Measurements from ENCODE around the gene LRRC52.

Gene LRRC52

GRCh38 chr1:165570078-165570477, 26.3 kb downstream of the LRRC52 start:
- TF ChIP-seq, protein P1, sequence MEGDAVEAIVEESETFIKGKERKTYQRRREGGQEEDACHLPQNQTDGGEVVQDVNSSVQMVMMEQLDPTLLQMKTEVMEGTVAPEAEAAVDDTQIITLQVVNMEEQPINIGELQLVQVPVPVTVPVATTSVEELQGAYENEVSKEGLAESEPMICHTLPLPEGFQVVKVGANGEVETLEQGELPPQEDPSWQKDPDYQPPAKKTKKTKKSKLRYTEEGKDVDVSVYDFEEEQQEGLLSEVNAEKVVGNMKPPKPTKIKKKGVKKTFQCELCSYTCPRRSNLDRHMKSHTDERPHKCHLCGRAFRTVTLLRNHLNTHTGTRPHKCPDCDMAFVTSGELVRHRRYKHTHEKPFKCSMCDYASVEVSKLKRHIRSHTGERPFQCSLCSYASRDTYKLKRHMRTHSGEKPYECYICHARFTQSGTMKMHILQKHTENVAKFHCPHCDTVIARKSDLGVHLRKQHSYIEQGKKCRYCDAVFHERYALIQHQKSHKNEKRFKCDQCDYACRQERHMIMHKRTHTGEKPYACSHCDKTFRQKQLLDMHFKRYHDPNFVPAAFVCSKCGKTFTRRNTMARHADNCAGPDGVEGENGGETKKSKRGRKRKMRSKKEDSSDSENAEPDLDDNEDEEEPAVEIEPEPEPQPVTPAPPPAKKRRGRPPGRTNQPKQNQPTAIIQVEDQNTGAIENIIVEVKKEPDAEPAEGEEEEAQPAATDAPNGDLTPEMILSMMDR (conservative IDR thresholded peaks at IDR 0.05; ENCODE audit: low read length): no peak
- DNase-seq (ENCODE audit: low read depth): no peak
- no peak overlapping the region for H3K4me3 ChIP-seq (ENCODE audit: low read length)

DNA sequence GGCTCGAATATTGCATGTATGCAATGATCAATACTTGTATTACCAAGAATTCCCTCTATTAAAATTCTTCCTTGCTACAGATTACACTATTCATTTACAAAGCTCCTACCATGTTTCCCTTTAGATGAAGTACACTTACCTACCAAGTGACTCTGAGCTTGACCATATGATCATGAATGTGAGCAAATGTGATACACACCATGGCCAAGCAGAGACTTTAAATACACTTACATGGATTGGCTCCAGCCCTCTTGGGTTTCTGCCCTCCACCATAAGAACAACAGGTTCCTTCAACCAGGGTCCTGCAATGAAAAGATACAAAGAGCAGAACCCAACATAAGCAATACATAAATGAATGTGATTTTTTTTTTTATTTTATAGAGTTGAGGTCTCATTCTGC, 30.0 kb downstream of the LRRC52 start:
- DNase-seq (ENCODE audit: low read depth): no peak
- H3K4me3 ChIP-seq (ENCODE audit: low read length): no peak overlapping the region
- TF ChIP-seq, protein P1 (conservative IDR thresholded peaks at IDR 0.05; ENCODE audit: low read length): no peak

DNA sequence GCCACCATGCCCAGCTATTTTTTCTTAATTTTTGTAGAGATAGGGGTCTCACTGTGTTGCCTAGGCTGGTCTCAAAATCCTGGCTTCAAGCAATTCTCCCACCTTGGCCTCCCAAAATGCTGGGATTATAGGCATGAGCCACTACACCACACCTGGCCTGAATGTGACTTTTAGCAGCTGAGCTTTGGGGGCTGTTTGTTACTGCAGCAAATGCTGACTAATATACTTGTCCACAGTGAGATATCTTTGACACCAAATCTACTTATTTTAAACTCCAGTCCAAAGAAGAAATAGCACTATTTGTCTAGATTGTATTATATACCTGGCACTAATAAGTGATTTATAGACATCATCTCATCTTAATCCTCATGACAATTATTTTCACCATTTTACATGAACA, 30.5 kb downstream of the LRRC52 start:
- TF ChIP-seq, protein P1 (conservative IDR thresholded peaks at IDR 0.05; ENCODE audit: low read length): no peak
- DNase-seq (ENCODE audit: low read depth): no peak
- H3K4me3 ChIP-seq (ENCODE audit: low read length): no peak overlapping the region

GRCh38 chr1:165575468-165576099, 31.8 kb downstream of the LRRC52 start:
- DNase-seq (ENCODE audit: low read depth): no peak
- H3K4me3 ChIP-seq (ENCODE audit: low read length): no peak overlapping the region
- TF ChIP-seq, protein P1 (conservative IDR thresholded peaks at IDR 0.05; ENCODE audit: low read length): no peak

DNA sequence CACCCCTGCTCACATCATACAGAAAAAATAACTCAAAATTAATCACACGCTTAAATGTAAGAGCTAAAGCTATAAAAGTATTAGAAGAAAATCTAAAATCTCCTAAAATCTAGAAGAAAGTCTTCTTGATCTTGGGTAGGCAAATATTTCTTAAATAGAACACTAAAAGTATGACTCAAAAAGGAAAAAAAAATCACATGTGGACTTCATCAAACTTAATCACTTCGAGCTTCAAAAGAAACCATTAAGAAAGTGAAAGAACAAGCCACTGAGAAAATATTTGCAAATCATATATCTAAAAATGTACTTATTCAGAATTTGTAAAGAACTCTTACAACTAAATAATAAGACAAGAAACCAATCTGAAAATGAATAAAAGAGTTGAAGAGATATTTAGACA, 32.7 kb downstream of the LRRC52 start:
- TF ChIP-seq, protein P1 (conservative IDR thresholded peaks at IDR 0.05; ENCODE audit: low read length): no peak
- no peak for DNase-seq (ENCODE audit: low read depth)

DNA sequence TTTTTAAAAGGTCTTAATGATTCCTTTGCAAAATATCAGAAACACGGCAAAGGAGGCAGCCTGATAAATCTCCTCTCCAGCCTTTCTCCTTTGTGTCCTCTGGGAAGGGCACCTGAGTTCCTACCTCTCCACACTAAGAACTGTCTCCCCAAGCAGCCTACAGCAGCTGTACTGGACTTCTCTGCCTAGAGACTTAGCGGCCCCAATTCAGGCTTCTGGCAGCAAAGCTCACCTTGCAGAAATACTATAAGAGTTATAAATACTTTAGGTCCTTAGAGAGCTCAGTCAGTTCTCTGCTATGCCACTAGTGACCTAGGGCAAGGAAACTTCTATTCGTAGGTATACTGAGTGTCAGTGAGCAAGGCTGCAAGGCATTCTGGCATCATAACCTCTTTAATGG, 33.9 kb downstream of the LRRC52 start:
- no peak for DNase-seq (ENCODE audit: low read depth)
- TF ChIP-seq, protein P1 (conservative IDR thresholded peaks at IDR 0.05; ENCODE audit: low read length): no peak
- H3K4me3 ChIP-seq (ENCODE audit: low read length): no peak overlapping the region

More for the DNA sequence above, 32.7 kb downstream of the LRRC52 start:
- H3K4me3 ChIP-seq (ENCODE audit: low read length): no peak overlapping the region

Measured in AG10803 (cell line).